Activated CD4-positive, alpha-beta T cell treated with anti-CD3 and anti-CD28 coated beads, Interleukin-2, amount 10 ng/mL, durations not matched to agents 24 days and 14 days (primary cell): ENCODE results near the gene GP2. TPM values are rescaled to one million over a fixed set of nuclear protein-coding genes. Genes with fewer than 3 reads are reported as not detected.
"Not testable (repeated sequence)": the region's sequence is repeated elsewhere in the genome, so short reads cannot be mapped to it uniquely, and the experiment has no call there.

Source experiments
- DNase-seq: peaks from one replicate; pipeline ENCODE4 v3.0.0; 2022
- H3K27ac Mint-ChIP-seq: one replicate; pipeline ENCODE4 v1.8.0; 2022; ENCODE audit warnings: mild to moderate bottlenecking, mixed read lengths
- H3K27me3 Mint-ChIP-seq: one replicate; pipeline ENCODE4 v1.8.0; 2022; ENCODE audit warnings: mixed read lengths
- H3K36me3 Mint-ChIP-seq: one replicate; pipeline ENCODE4 v1.8.0; 2022; ENCODE audit warnings: low read depth, mild to moderate bottlenecking, mixed read lengths
- H3K4me1 Mint-ChIP-seq: one replicate; pipeline ENCODE4 v1.8.0; 2021; ENCODE audit warnings: mixed read lengths
- H3K4me3 Mint-ChIP-seq: one replicate; pipeline ENCODE4 v1.8.0; 2022; ENCODE audit warnings: mild to moderate bottlenecking, moderate library complexity, mixed read lengths
- H3K9me3 Mint-ChIP-seq: one replicate; pipeline ENCODE4 v1.8.0; 2021; ENCODE audit warnings: mixed read lengths
- intact Hi-C: fragments of 100-400 bp; cut with micrococcal nuclease; formaldehyde crosslinking; loops from one replicate; pipeline ENCODE4 v1.15.1; 2023
- total RNA-seq: library from RNA; stranded (reverse); gene quantifications from 2 replicates; pipeline ENCODE4 v1.2.3, GENCODE V29; 2022

GP2 gene
- total RNA-seq, 1 donor from 2014 or later, result not detected

GRCh38 chr16:20339744-20340143 lies 12.4 kb upstream of the GP2 start:
- Mint-ChIP-seq H3K4me1 (no peaks in the 10 kb centered on the region), H3K27ac (no peak overlapping the region), H3K36me3 (no peaks in the 10 kb centered on the region), H3K4me3 (no peak overlapping the region), H3K9me3 (no peaks in the 10 kb centered on the region), H3K27me3 (no peaks in the 10 kb centered on the region)
- no peak for DNase-seq
- intact Hi-C loops, result no loop called here

GRCh38 chr16:20336955-20337354 lies 9.6 kb upstream of the GP2 start:
- H3K27me3 Mint-ChIP-seq, result no peaks in the 10 kb centered on the region
- DNase-seq, result no peak
- H3K36me3 Mint-ChIP-seq, result no peaks in the 10 kb centered on the region
- H3K9me3 Mint-ChIP-seq, result no peaks in the 10 kb centered on the region
- no peak overlapping the region for H3K27ac Mint-ChIP-seq
- no peak overlapping the region for H3K4me3 Mint-ChIP-seq
- intact Hi-C loops, result no loop called here
- H3K4me1 Mint-ChIP-seq, result no peaks in the 10 kb centered on the region

- H3K4me1 Mint-ChIP-seq, result no peaks in the 10 kb centered on the region
- intact Hi-C loops, result no loop called here
- no peaks in the 10 kb centered on the region for H3K36me3 Mint-ChIP-seq
- H3K27ac Mint-ChIP-seq, result no peak overlapping the region
- H3K4me3 Mint-ChIP-seq, result no peak overlapping the region
- H3K9me3 Mint-ChIP-seq, result no peaks in the 10 kb centered on the region
- H3K27me3 Mint-ChIP-seq, result no peaks in the 10 kb centered on the region
- no peak for DNase-seq
Observed at GRCh38 chr16:20334396-20334795, 7.1 kb upstream of the GP2 start.

GRCh38 chr16:20333120-20333519 lies 5.8 kb upstream of the GP2 start:
- no peaks in the 10 kb centered on the region for H3K27me3 Mint-ChIP-seq
- no peak overlapping the region for H3K4me3 Mint-ChIP-seq
- intact Hi-C loops, result no loop called here
- H3K9me3 Mint-ChIP-seq, result no peaks in the 10 kb centered on the region
- no peaks in the 10 kb centered on the region for H3K36me3 Mint-ChIP-seq
- H3K4me1 Mint-ChIP-seq, result no peaks in the 10 kb centered on the region
- no peak overlapping the region for H3K27ac Mint-ChIP-seq
- no peak for DNase-seq

- intact Hi-C loops, result no loop called here
- H3K27me3 Mint-ChIP-seq, result no peaks in the 10 kb centered on the region
Observed at GRCh38 chr16:20332411-20332810, 5.1 kb upstream of the GP2 start.

GRCh38 chr16:20331635-20332034 lies 4.3 kb upstream of the GP2 start:
- Mint-ChIP-seq H3K4me3 (no peak overlapping the region), H3K27ac (no peak overlapping the region), H3K4me1 (no peaks in the 10 kb centered on the region), H3K9me3 (no peaks in the 10 kb centered on the region), H3K36me3 (no peaks in the 10 kb centered on the region), H3K27me3 (no peaks in the 10 kb centered on the region)
- intact Hi-C loops, result no loop called here
- DNase-seq, result no peak

More at GRCh38 chr16:20332411-20332810, 5.1 kb upstream of the GP2 start:
- Mint-ChIP-seq H3K9me3 (no peaks in the 10 kb centered on the region), H3K36me3 (no peaks in the 10 kb centered on the region), H3K4me3 (no peak overlapping the region), H3K4me1 (no peaks in the 10 kb centered on the region), H3K27ac (no peak overlapping the region)
- DNase-seq, result no peak

GRCh38 chr16:20329392-20330138 lies 2.3 kb upstream of the GP2 start:
- intact Hi-C loops, result no loop called here
- Mint-ChIP-seq H3K27ac (no peak overlapping the region), H3K27me3 (no peaks in the 10 kb centered on the region), H3K36me3 (no peaks in the 10 kb centered on the region), H3K9me3 (no peaks in the 10 kb centered on the region), H3K4me1 (no peaks in the 10 kb centered on the region), H3K4me3 (no peak overlapping the region)
- no peak for DNase-seq

- no peaks in the 10 kb centered on the region for H3K4me1 Mint-ChIP-seq
Observed at GRCh38 chr16:20326321-20326720, 992 bp downstream of the GP2 start.

GRCh38 chr16:20325005-20325404 lies 2.3 kb downstream of the GP2 start:
- intact Hi-C loops, result no loop called here
- H3K27me3 Mint-ChIP-seq, result no peaks in the 10 kb centered on the region
- no peak overlapping the region for H3K4me3 Mint-ChIP-seq
- H3K36me3 Mint-ChIP-seq, result no peaks in the 10 kb centered on the region
- no peaks in the 10 kb centered on the region for H3K9me3 Mint-ChIP-seq
- no peak for DNase-seq
- no peak overlapping the region for H3K27ac Mint-ChIP-seq
- no peaks in the 10 kb centered on the region for H3K4me1 Mint-ChIP-seq

More at GRCh38 chr16:20326321-20326720, 992 bp downstream of the GP2 start:
- Mint-ChIP-seq H3K4me3 (no peak overlapping the region), H3K36me3 (no peaks in the 10 kb centered on the region), H3K9me3 (no peaks in the 10 kb centered on the region), H3K27me3 (no peaks in the 10 kb centered on the region), H3K27ac (no peak overlapping the region)
- no peak for DNase-seq
- intact Hi-C loops, result no loop called here

GRCh38 chr16:20323591-20324117 lies 3.7 kb downstream of the GP2 start:
- intact Hi-C loops, result no loop called here
- Mint-ChIP-seq H3K27me3 (no peaks in the 10 kb centered on the region), H3K4me3 (no peak overlapping the region), H3K4me1 (no peaks in the 10 kb centered on the region), H3K9me3 (no peaks in the 10 kb centered on the region), H3K27ac (no peak overlapping the region), H3K36me3 (no peaks in the 10 kb centered on the region)
- DNase-seq, result no peak

- Mint-ChIP-seq H3K27ac (no peak overlapping the region), H3K4me1 (no peaks in the 10 kb centered on the region), H3K27me3 (no peaks in the 10 kb centered on the region), H3K4me3 (no peak overlapping the region), H3K9me3 (no peaks in the 10 kb centered on the region), H3K36me3 (no peaks in the 10 kb centered on the region)
- intact Hi-C loops, result no loop called here
- no peak for DNase-seq
Observed at GRCh38 chr16:20322696-20323095, 4.6 kb downstream of the GP2 start.

GRCh38 chr16:20321671-20322070 lies 5.6 kb downstream of the GP2 start:
- no peak overlapping the region for H3K27ac Mint-ChIP-seq
- no peaks in the 10 kb centered on the region for H3K27me3 Mint-ChIP-seq
- no peaks in the 10 kb centered on the region for H3K4me1 Mint-ChIP-seq
- intact Hi-C loops, result no loop called here
- no peaks in the 10 kb centered on the region for H3K36me3 Mint-ChIP-seq
- H3K4me3 Mint-ChIP-seq, result no peak overlapping the region
- DNase-seq, result no peak
- no peaks in the 10 kb centered on the region for H3K9me3 Mint-ChIP-seq

- H3K4me1 Mint-ChIP-seq, H3K36me3 Mint-ChIP-seq, H3K9me3 Mint-ChIP-seq, DNase-seq, H3K4me3 Mint-ChIP-seq, intact Hi-C loops, H3K27me3 Mint-ChIP-seq, H3K27ac Mint-ChIP-seq: not testable (repeated sequence)
Observed at GRCh38 chr16:20321051-20321450, 6.3 kb downstream of the GP2 start.

- Mint-ChIP-seq H3K27me3 (no peaks in the 10 kb centered on the region), H3K27ac (no peak overlapping the region), H3K4me3 (no peak overlapping the region), H3K4me1 (no peaks in the 10 kb centered on the region), H3K9me3 (no peaks in the 10 kb centered on the region), H3K36me3 (no peaks in the 10 kb centered on the region)
- intact Hi-C loops, result no loop called here
- DNase-seq, result no peak
Observed at GRCh38 chr16:20320592-20320991, 6.7 kb downstream of the GP2 start.

- DNase-seq, result no peak
- Mint-ChIP-seq H3K27me3 (no peaks in the 10 kb centered on the region), H3K4me1 (no peaks in the 10 kb centered on the region), H3K9me3 (no peaks in the 10 kb centered on the region), H3K36me3 (no peaks in the 10 kb centered on the region), H3K4me3 (no peak overlapping the region), H3K27ac (no peak overlapping the region)
- intact Hi-C loops, result no loop called here
Observed at GRCh38 chr16:20320178-20320577, 7.1 kb downstream of the GP2 start.
